HL-60 (cell line): ENCODE results near the gene CFAP74.

ENCODE experiments used
- DNase-seq, 2 experiments: peaks; one replicate each; pipeline ENCODE4 v3.0.0-alpha.2; 2010 to 2020; ENCODE audit warnings: low read depth in 1 of 2, low spot score in 1 of 2
- H3K27ac ChIP-seq: fragments of 250-450 bp; sonication (Bioruptor Pico); replicated peaks from 2 replicates; pipeline ENCODE4 v1.5.1; 2020; ENCODE audit warnings: mild to moderate bottlenecking, moderate library complexity
- H3K27me3 ChIP-seq: fragments of 250-450 bp; sonication (Bioruptor Pico); 2 replicates; pipeline ENCODE4 v1.5.1; 2021; ENCODE audit warnings: mild to moderate bottlenecking, moderate library complexity; ENCODE audit not compliant: insufficient read depth, poor library complexity, severe bottlenecking
- H3K4me3 ChIP-seq: replicated peaks from 2 replicates; pipeline ENCODE4 v1.5.1; 2011; ENCODE audit warnings: mild to moderate bottlenecking, control low read depth, low read length; ENCODE audit not compliant: insufficient read depth
- CTCF ChIP-seq: IDR thresholded peaks from one replicate; pipeline ENCODE4 v1.5.1; 2011; ENCODE audit warnings: low read length, control low read depth, inconsistent platforms; ENCODE audit not compliant: insufficient read depth
- GABPA ChIP-seq: IDR thresholded peaks from 2 replicates; pipeline ENCODE4 v1.6.1; 2012; ENCODE audit warnings: low read depth
- POLR2AphosphoS5 ChIP-seq: IDR thresholded peaks from 2 replicates; pipeline ENCODE4 v1.6.1; 2012; ENCODE audit warnings: low read depth
- REST ChIP-seq: IDR thresholded peaks from 2 replicates; pipeline ENCODE4 v1.6.1; 2012; ENCODE audit warnings: low read depth; ENCODE audit not compliant: insufficient replicate concordance
- SPI1 ChIP-seq: IDR thresholded peaks from 2 replicates; pipeline ENCODE4 v1.6.1; 2012; ENCODE audit warnings: low read depth, mild to moderate bottlenecking, borderline replicate concordance

CFAP74 gene

GRCh38 chr1:1969953-1970716 lies 33.5 kb downstream of the CFAP74 start:
- peaks cover 9% of the 10 kb centered on the region for H3K27me3 ChIP-seq
- DNase-seq: no peak
- TF ChIP-seq POLR2AphosphoS5: no peak
- no peak for TF ChIP-seq GABPA
- no peak for TF ChIP-seq REST
- no peak for TF ChIP-seq SPI1
- no peak for TF ChIP-seq CTCF
- no peak overlapping the region for H3K4me3 ChIP-seq
- no peak overlapping the region for H3K27ac ChIP-seq

GRCh38 chr1:1969505-1969900 lies 34.1 kb downstream of the CFAP74 start:
- no peak for DNase-seq
- no peak for TF ChIP-seq POLR2AphosphoS5
- no peak for TF ChIP-seq GABPA
- TF ChIP-seq CTCF: no peak
- TF ChIP-seq SPI1: no peak
- TF ChIP-seq REST: no peak
- H3K4me3 ChIP-seq: no peak overlapping the region
- no peak overlapping the region for H3K27ac ChIP-seq
- H3K27me3 ChIP-seq: peaks cover 10% of the 10 kb centered on the region

GRCh38 chr1:1968767-1969504 lies 34.6 kb downstream of the CFAP74 start:
- DNase-seq: no peak
- TF ChIP-seq CTCF: no peak
- TF ChIP-seq REST: no peak
- TF ChIP-seq POLR2AphosphoS5: no peak
- TF ChIP-seq GABPA: no peak
- no peak for TF ChIP-seq SPI1
- H3K27ac ChIP-seq: no peak overlapping the region

More at GRCh38 chr1:1968767-1969504, 34.6 kb downstream of the CFAP74 start:
- Histone ChIP-seq H3K4me3 (no peak overlapping the region), H3K27me3 (peaks cover 10% of the 10 kb centered on the region)
